GM23338 (cell line): Measurements from ENCODE around the gene DDX39B. TPM values are rescaled to one million over a fixed set of nuclear protein-coding genes. Genes with fewer than 3 reads are reported as not detected.
A peak's percentile ranks its signal among the peaks of the same experiment; 100 is the strongest.
"Not testable (repeated sequence)": the region's sequence is repeated elsewhere in the genome, so short reads cannot be mapped to it uniquely, and the experiment has no call there.

Experiments used
- ATAC-seq: fragments of 200-7000 bp; cut with Tn5 transposase; 3 replicates; pipeline ENCODE4 v1.9.1; 2020
- DNase-seq: peaks from one replicate; pipeline ENCODE4 v3.0.0-alpha.2; 2015; ENCODE audit warnings: low spot score
- H2AFZ ChIP-seq: fragments of 200-600 bp; sonication (generic); 2 replicates; pipeline ENCODE4 v1.8.0; 2016; ENCODE audit warnings: antibody characterized with exemption, mild to moderate bottlenecking, moderate library complexity
- H3F3A ChIP-seq: fragments of 200-600 bp; sonication (generic); replicated peaks from 2 replicates; pipeline ENCODE4 v1.8.0; 2017; ENCODE audit warnings: antibody characterized with exemption, mixed run types, low read depth
- H3K27ac ChIP-seq: fragments of 200-600 bp; sonication (generic); 2 replicates; pipeline ENCODE4 v1.6.1; 2016; ENCODE audit warnings: low read depth
- H3K27me3 ChIP-seq: fragments of 200-600 bp; sonication (generic); 2 replicates; pipeline ENCODE4 v1.8.0; 2016; ENCODE audit warnings: mild to moderate bottlenecking, mixed run types, moderate library complexity; ENCODE audit not compliant: insufficient read depth
- H3K36me3 ChIP-seq: fragments of 200-600 bp; sonication (generic); 2 replicates; pipeline ENCODE4 v1.8.0; 2016; ENCODE audit warnings: mild to moderate bottlenecking; ENCODE audit not compliant: insufficient read depth
- H3K4me1 ChIP-seq: fragments of 200-600 bp; sonication (generic); 2 replicates; pipeline ENCODE4 v1.8.0; 2016; ENCODE audit warnings: mild to moderate bottlenecking, moderate library complexity; ENCODE audit not compliant: insufficient read depth
- H3K4me2 ChIP-seq: fragments of 200-600 bp; sonication (generic); 2 replicates; pipeline ENCODE4 v1.7.1; 2017; ENCODE audit warnings: mixed run types
- H3K4me3 ChIP-seq: fragments of 200-600 bp; sonication (generic); 2 replicates; pipeline ENCODE4 v1.6.1; 2016; ENCODE audit warnings: mixed run types
- H3K79me2 ChIP-seq: fragments of 200-600 bp; sonication (generic); replicated peaks from 2 replicates; pipeline ENCODE4 v1.8.0; 2017; ENCODE audit warnings: mild to moderate bottlenecking; ENCODE audit not compliant: insufficient read depth
- H3K9me2 ChIP-seq: fragments of 200-600 bp; sonication (generic); 2 replicates; pipeline ENCODE4 v1.8.0; 2017; ENCODE audit not compliant: insufficient read depth
- H4K20me1 ChIP-seq: fragments of 200-600 bp; sonication (generic); replicated peaks from 2 replicates; pipeline ENCODE4 v1.8.0; 2017; ENCODE audit warnings: mild to moderate bottlenecking; ENCODE audit not compliant: insufficient read depth
- H3K27ac Mint-ChIP-seq: 2 replicates; pipeline ENCODE4 v1.8.0; 2020; ENCODE audit warnings: inconsistent platforms, mild to moderate bottlenecking, moderate library complexity, mixed read lengths
- H3K27me3 Mint-ChIP-seq: 3 replicates; pipeline ENCODE4 v1.8.0; 2022; ENCODE audit warnings: low read depth, mild to moderate bottlenecking, moderate library complexity, mixed read lengths, inconsistent platforms; ENCODE audit not compliant: insufficient read depth, poor library complexity
- H3K36me3 Mint-ChIP-seq: 3 replicates; pipeline ENCODE4 v1.8.0; 2021; ENCODE audit warnings: low read depth, mild to moderate bottlenecking, inconsistent platforms, moderate library complexity, mixed read lengths
- H3K4me1 Mint-ChIP-seq: 3 replicates; pipeline ENCODE4 v1.8.0; 2020; ENCODE audit warnings: mild to moderate bottlenecking, inconsistent platforms, mixed read lengths
- H3K4me3 Mint-ChIP-seq: 3 replicates; pipeline ENCODE4 v1.8.0; 2021; ENCODE audit warnings: moderate library complexity, mild to moderate bottlenecking, inconsistent platforms, mixed read lengths
- H3K9me3 Mint-ChIP-seq: 3 replicates; pipeline ENCODE4 v1.8.0; 2020; ENCODE audit warnings: moderate library complexity, mild to moderate bottlenecking, inconsistent platforms, mixed read lengths
- CREB1 ChIP-seq: fragments of 250-450 bp; sonication (Bioruptor Pico); IDR thresholded peaks from 2 replicates; pipeline ENCODE4 v1.5.0; 2020; ENCODE audit warnings: low read depth, mild to moderate bottlenecking, moderate library complexity
- CTCF ChIP-seq, 2 experiments: fragments of 200-600 bp in 1 of 2; sonication (generic) in 1 of 2; conservative IDR thresholded peaks; 2 replicates each; pipeline versions ENCODE4 v1.5.1 to v1.6.1; 2016 to 2017; ENCODE audit warnings: antibody characterized with exemption in 2 of 2, low read depth in 2 of 2, mild to moderate bottlenecking in 2 of 2, moderate library complexity in 1 of 2
- ETS1 ChIP-seq: IDR thresholded peaks from 2 replicates; pipeline ENCODE4 v1.6.1; 2016; ENCODE audit warnings: antibody characterized with exemption
- EZH2phosphoT487 ChIP-seq: fragments of 200-600 bp; sonication (generic); IDR thresholded peaks from one replicate; pipeline ENCODE4 v1.8.1; 2018; ENCODE audit warnings: antibody characterized with exemption; ENCODE audit not compliant: unreplicated experiment
- JUNB ChIP-seq: IDR thresholded peaks from one replicate; pipeline ENCODE4 v1.6.1; 2016; ENCODE audit warnings: antibody characterized with exemption; ENCODE audit not compliant: unreplicated experiment
- REST ChIP-seq: IDR thresholded peaks from one replicate; pipeline ENCODE4 v1.6.1; 2018; ENCODE audit warnings: antibody characterized with exemption; ENCODE audit not compliant: unreplicated experiment
- STAT1 ChIP-seq: IDR thresholded peaks from one replicate; pipeline ENCODE4 v1.6.1; 2016; ENCODE audit warnings: antibody characterized with exemption; ENCODE audit not compliant: unreplicated experiment
- ZNF331 ChIP-seq: fragments of 250-450 bp; sonication (Bioruptor Pico); IDR thresholded peaks from 2 replicates; pipeline ENCODE4 v1.5.0; 2020; ENCODE audit warnings: low read depth, mild to moderate bottlenecking, moderate library complexity
- polyA plus RNA-seq: library from polyadenylated mRNA; unstranded; fragments of >200 nt; fragmentation: Nextera tagmentation; extraction: Ambion mirVana; gene quantifications from 2 replicates; pipeline ENCODE4 v1.2.1, GENCODE V29; 2016
- total RNA-seq: library from RNA; depleted of rRNA; stranded (reverse); fragments of >200 nt; shearing (Covaris generic); gene quantifications from 2 replicates; pipeline ENCODE4 v1.2.3, GENCODE V29; 2014

The DDX39B gene
- total and polyA plus RNA-seq, 2 experiments from 2014 or later, result 341 to 849 TPM

GRCh38 chr6:31556307-31556706, 14.5 kb upstream of the DDX39B start:
- H3K9me2 ChIP-seq, result no peaks in the 10 kb centered on the region
- Mint-ChIP-seq H3K27ac (no peak overlapping the region), H3K9me3 (no peaks in the 10 kb centered on the region; the same call in 2 of the 3 replicates), H3K36me3 (peaks cover 33% of the 10 kb centered on the region), H3K4me1 (peaks cover 18% of the 10 kb centered on the region), H3K4me3 (no peak overlapping the region), H3K27me3 (peaks cover 5% of the 10 kb centered on the region)
- TF ChIP-seq ETS1, result no peak
- no peak for TF ChIP-seq CREB1 (CRISPR knock-in tag)
- H3K36me3 ChIP-seq, result no peaks in the 10 kb centered on the region
- H3K27ac ChIP-seq, result no peak overlapping the region
- no peak overlapping the region for H2AFZ ChIP-seq
- H3F3A ChIP-seq, result no peaks in the 10 kb centered on the region
- H3K27me3 ChIP-seq, result no peaks in the 10 kb centered on the region
- H3K4me2 ChIP-seq, result no peak overlapping the region
- peaks cover 3% of the 10 kb centered on the region; the same call in 1 of the 2 replicates for H3K4me1 ChIP-seq
- ATAC-seq (no peak), DNase-seq (no peak)
- no peaks in the 10 kb centered on the region for H3K79me2 ChIP-seq
- H4K20me1 ChIP-seq, result no peaks in the 10 kb centered on the region
- H3K4me3 ChIP-seq, result no peak overlapping the region

- peak; percentile 82 for DNase-seq
These were observed 9.6 kb upstream of the DDX39B start for GRCh38 chr6:31551371-31551770.

GRCh38 chr6:31548544-31548873, 6.7 kb upstream of the DDX39B start:
- H3K27me3 Mint-ChIP-seq, result peaks cover 5% of the 10 kb centered on the region
- H3K4me3 ChIP-seq, result no peak overlapping the region
- no peaks in the 10 kb centered on the region for H4K20me1 ChIP-seq
- H3F3A ChIP-seq, result 0 out of 2 replicates have a peak, but pooled peaks cover 4% of the 10 kb centered on the region
- no peaks in the 10 kb centered on the region for H3K9me3 Mint-ChIP-seq
- H3K4me1 Mint-ChIP-seq, result peaks cover 18% of the 10 kb centered on the region
- H3K4me2 ChIP-seq, result no peak overlapping the region
- peaks cover 10% of the 10 kb centered on the region for H3K79me2 ChIP-seq
- H2AFZ ChIP-seq, result no peak overlapping the region
- DNase-seq (no peak), ATAC-seq (no peak)
- no peak overlapping the region for H3K27ac ChIP-seq
- H3K9me2 ChIP-seq, result no peaks in the 10 kb centered on the region
- TF ChIP-seq EZH2phosphoT487, result no peak
- no peak for TF ChIP-seq REST
- no peak for TF ChIP-seq JUNB
- TF ChIP-seq STAT1, result no peak
- TF ChIP-seq CTCF (conservative IDR thresholded peaks at IDR 0.05; ENCODE audit: low read depth in 2 of 2), result no peak
- TF ChIP-seq ZNF331 (CRISPR knock-in tag), result no peak
- no peak overlapping the region for H3K27ac Mint-ChIP-seq
- H3K4me1 ChIP-seq, result 0 out of 2 replicates have a peak, but pooled peaks cover 7% of the 10 kb centered on the region
- peak overlapping the region; percentile 76; the same call in 1 of the 3 replicates for H3K4me3 Mint-ChIP-seq
- no peaks in the 10 kb centered on the region for H3K27me3 ChIP-seq
- H3K36me3 ChIP-seq, result 0 out of 2 replicates have a peak, but pooled peaks cover 8% of the 10 kb centered on the region
- peaks cover 27% of the 10 kb centered on the region for H3K36me3 Mint-ChIP-seq

More at GRCh38 chr6:31551371-31551770, 9.6 kb upstream of the DDX39B start:
- peaks cover 27% of the 10 kb centered on the region for H3K36me3 Mint-ChIP-seq
- not testable (repeated sequence) for H3K4me3 Mint-ChIP-seq, H3K4me3 ChIP-seq, H3K27ac ChIP-seq, H2AFZ ChIP-seq, H3K27ac Mint-ChIP-seq, H3K4me2 ChIP-seq, H3K4me1 Mint-ChIP-seq, H3K79me2 ChIP-seq, H4K20me1 ChIP-seq, H3K4me1 ChIP-seq, H3K27me3 ChIP-seq, H3K27me3 Mint-ChIP-seq, H3K9me2 ChIP-seq, H3K9me3 Mint-ChIP-seq, H3F3A ChIP-seq, H3K36me3 ChIP-seq
- peak; percentile 66 to 87 for TF ChIP-seq CTCF (conservative IDR thresholded peaks at IDR 0.05; ENCODE audit: low read depth in 2 of 2)
- peak; percentile 2; the same call in 2 of the 3 replicates for ATAC-seq
